ENCODE data around the gene DHDDS.

DNA sequence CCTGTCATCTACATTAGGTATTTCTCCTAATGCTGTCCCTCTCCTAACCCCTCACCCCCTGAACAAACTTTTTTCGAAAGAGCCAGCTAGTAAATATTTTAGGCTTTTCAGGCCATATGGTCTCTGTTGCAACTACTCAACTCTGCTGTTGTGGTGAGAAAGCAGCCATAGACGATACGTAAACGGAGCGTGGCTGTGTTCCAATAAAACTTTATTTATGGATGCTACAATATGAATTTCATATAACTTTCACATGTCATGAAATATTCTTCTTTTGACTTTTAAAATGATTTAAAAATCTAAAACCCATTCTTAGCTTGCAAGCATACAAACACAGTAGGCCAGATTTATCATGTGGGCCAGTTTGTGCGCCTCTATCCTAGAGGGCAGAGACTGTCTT, 86.2 kb downstream of the DHDDS start:
- TF ChIP-seq SUZ12 (IDR thresholded peaks at IDR 0.05) (no peak), FOXM1 (IDR thresholded peaks at IDR 0.05; ENCODE audit: borderline replicate concordance) (no peak), ELF4 (IDR thresholded peaks at IDR 0.05) (no peak), ARNT (IDR thresholded peaks at IDR 0.05) (no peak), FOXK2 (IDR thresholded peaks at IDR 0.05) (no peak), HDGF (IDR thresholded peaks at IDR 0.05; ENCODE audit: borderline replicate concordance) (no peak), BHLHE40 (IDR thresholded peaks at IDR 0.05; ENCODE audit: borderline replicate concordance) (no peak), LEF1 (IDR thresholded peaks at IDR 0.05; ENCODE audit: borderline replicate concordance) (no peak), SP1 (IDR thresholded peaks at IDR 0.05) (no peak), FOXA1 (IDR thresholded peaks at IDR 0.05) (no peak), ZNF384 (IDR thresholded peaks at IDR 0.05) (no peak)

All from HEK293T (cell line).